Upper lobe of left lung (tissue), 6 donors: ENCODE measurements around the gene OPCML. TPM values are rescaled to one million over a fixed set of nuclear protein-coding genes. Genes with fewer than 3 reads are reported as not detected.

Source experiments
- ATAC-seq, 2 donors: fragments of 200-7000 bp; cut with Tn5 transposase; one replicate each; pipeline ENCODE4 v1.9.1; 2022; ENCODE audit warnings: mild to moderate bottlenecking in 2 of 2, moderate library complexity in 2 of 2; ENCODE audit not compliant: low FRiP score in 2 of 2
- DNase-seq, 2 donors: peaks; one replicate each; pipeline ENCODE4 v3.0.0-alpha.2; 2019 to 2020
- H3K27ac ChIP-seq, 4 donors: fragments of 200-600 bp; sonication (generic); one replicate each; pipeline ENCODE4 v1.5.1; 2016 to 2019
- H3K27me3 ChIP-seq, 4 donors: fragments of 200-600 bp; sonication (generic); one replicate each; pipeline ENCODE4 v1.5.1; 2017 to 2019
- H3K36me3 ChIP-seq, 4 donors: fragments of 200-600 bp; sonication (generic); one replicate each; pipeline ENCODE4 v1.5.1; 2016 to 2019
- H3K4me1 ChIP-seq, 4 donors: fragments of 200-600 bp; sonication (generic); one replicate each; pipeline ENCODE4 v1.5.1; 2018 to 2019
- H3K4me3 ChIP-seq, 4 donors: fragments of 200-600 bp; sonication (generic); one replicate each; pipeline ENCODE4 v1.5.1; 2017 to 2019; ENCODE audit warnings: mild to moderate bottlenecking in 2 of 4, moderate library complexity in 1 of 4
- H3K9me3 ChIP-seq, 4 donors: fragments of 200-600 bp; sonication (generic); one replicate each; pipeline ENCODE4 v1.5.1; 2018 to 2019
- EP300 ChIP-seq, 4 donors: sonication (generic); formaldehyde crosslinking; IDR thresholded peaks; one replicate each; pipeline ENCODE4 v1.5.1; 2017; ENCODE audit warnings: antibody characterized with exemption in 4 of 4, control low read depth in 2 of 4
- POLR2A ChIP-seq, 4 donors: fragments of 450-650 bp; IDR thresholded peaks; one replicate each; pipeline ENCODE4 v1.5.1; 2016 to 2017; ENCODE audit warnings: antibody characterized with exemption in 4 of 4, mild to moderate bottlenecking in 2 of 4
- POLR2AphosphoS5 ChIP-seq, 2 donors: sonication (generic); formaldehyde crosslinking; IDR thresholded peaks; one replicate each; pipeline ENCODE4 v1.5.1; 2017; ENCODE audit warnings: antibody characterized with exemption in 2 of 2
- WGBS, 2 donors: methylation state at CpG; one replicate each; pipeline ENCODE4 v1.1.5; 2017 to 2018; 5-methylcytosine and 5-hydroxymethylcytosine counted together
- small RNA-seq, 4 donors: library from RNA; depleted of rRNA; stranded (forward); fragments of <200 nt; gene quantifications; one replicate each; pipeline ENCODE3, GENCODE V24; 2016
- total RNA-seq, 6 donors: library from RNA; depleted of rRNA in 4 of 6; stranded (reverse); fragments of >200 nt in 4 of 6; gene quantifications; one replicate each; pipeline versions ENCODE4 v1.1.0 to v1.2.1, GENCODE V29; 2016 to 2021
- TF ChIP-seq, protein P1 (sequence below), 6 experiments: fragments of 450-650 bp in 4 of 6; fragments of 200-600 bp in 2 of 6; sonication (generic) in 2 of 6; IDR thresholded peaks; one replicate each; pipeline ENCODE4 v1.5.1; 2016 to 2019; ENCODE audit warnings: antibody characterized with exemption in 6 of 6
- donor health status: DM: no; HTN: no; CAD: no; lungs with moderate emphysema.
- donor health status: DM: no; HTN: yes; CAD: no; lungs with severe emphysema.

The OPCML gene
- total RNA-seq, 6 donors from 2014 or later: 0.10 TPM; not detected in 5

DNA sequence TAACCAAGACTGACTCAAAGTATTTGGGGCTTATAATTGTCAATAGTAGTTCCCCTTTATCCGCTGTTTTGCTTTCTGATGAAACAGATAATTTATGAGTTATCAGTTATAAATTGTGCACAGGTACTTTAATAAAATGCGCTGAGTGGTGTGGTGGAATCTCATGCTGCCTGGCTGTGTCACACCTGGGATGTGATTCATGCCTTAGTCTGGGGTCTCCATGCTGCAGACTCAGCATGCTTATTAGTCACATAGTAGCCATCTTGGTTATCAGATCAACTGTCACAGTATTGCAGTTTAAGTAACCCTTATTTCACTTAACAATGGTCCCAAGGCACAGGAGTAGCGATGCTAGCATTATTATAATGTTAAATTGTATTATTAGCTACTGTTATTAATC, 1166.7 kb downstream of the OPCML start:
- WGBS, 2 donors: 89 to 91% methylated on average over 3 of the region's 3 CpGs
- no peaks in the 10 kb centered on the region for H3K27me3 ChIP-seq
- TF ChIP-seq POLR2AphosphoS5 (IDR thresholded peaks at IDR 0.05): no peak
- TF ChIP-seq POLR2A (IDR thresholded peaks at IDR 0.05): no peak
- TF ChIP-seq EP300 (IDR thresholded peaks at IDR 0.05): no peak
- TF ChIP-seq, protein P1, sequence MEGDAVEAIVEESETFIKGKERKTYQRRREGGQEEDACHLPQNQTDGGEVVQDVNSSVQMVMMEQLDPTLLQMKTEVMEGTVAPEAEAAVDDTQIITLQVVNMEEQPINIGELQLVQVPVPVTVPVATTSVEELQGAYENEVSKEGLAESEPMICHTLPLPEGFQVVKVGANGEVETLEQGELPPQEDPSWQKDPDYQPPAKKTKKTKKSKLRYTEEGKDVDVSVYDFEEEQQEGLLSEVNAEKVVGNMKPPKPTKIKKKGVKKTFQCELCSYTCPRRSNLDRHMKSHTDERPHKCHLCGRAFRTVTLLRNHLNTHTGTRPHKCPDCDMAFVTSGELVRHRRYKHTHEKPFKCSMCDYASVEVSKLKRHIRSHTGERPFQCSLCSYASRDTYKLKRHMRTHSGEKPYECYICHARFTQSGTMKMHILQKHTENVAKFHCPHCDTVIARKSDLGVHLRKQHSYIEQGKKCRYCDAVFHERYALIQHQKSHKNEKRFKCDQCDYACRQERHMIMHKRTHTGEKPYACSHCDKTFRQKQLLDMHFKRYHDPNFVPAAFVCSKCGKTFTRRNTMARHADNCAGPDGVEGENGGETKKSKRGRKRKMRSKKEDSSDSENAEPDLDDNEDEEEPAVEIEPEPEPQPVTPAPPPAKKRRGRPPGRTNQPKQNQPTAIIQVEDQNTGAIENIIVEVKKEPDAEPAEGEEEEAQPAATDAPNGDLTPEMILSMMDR (IDR thresholded peaks at IDR 0.05): no peak
- H3K27ac ChIP-seq: no peak overlapping the region
- H3K4me3 ChIP-seq: no peak overlapping the region
- H3K4me1 ChIP-seq: no peaks in the 10 kb centered on the region
- no peaks in the 10 kb centered on the region for H3K9me3 ChIP-seq
- ATAC-seq: no peak
- no peak for DNase-seq
- H3K36me3 ChIP-seq: no peaks in the 10 kb centered on the region

Small RNA genes within 50 kb of the gene (small RNA-seq; reads per million reads assigned to genes)
- gene RF00026: 0 reads per million in 4 donors
